HepG2 (cell line): ENCODE data around the gene WNT9A. TPM values are rescaled to one million over a fixed set of nuclear protein-coding genes. Genes with fewer than 3 reads are reported as not detected.

Experiments used
- ATAC-seq: fragments of 200-7000 bp; cut with Tn5 transposase; 3 replicates; pipeline ENCODE4 v1.9.1; 2020; ENCODE audit warnings: mild to moderate bottlenecking, moderate library complexity
- BruUV-seq: library from RNA; stranded (reverse); fragments of 400-500 nt; replicated peaks from 2 replicates; lab custom pipeline; 2021; lab: Mats Ljungman, UMichigan
- CTCF ChIA-PET: fragments of 300-600 bp; formaldehyde crosslinking; extraction: SDS; loops from one replicate; lab custom pipeline; 2021; ENCODE audit warnings: low total read pairs, inconsistent platforms, low intra/inter-chr PET ratio; lab: Yijun Ruan, JAX
- POLR2A ChIA-PET: fragments of 350-600 bp; sonication (Branson Sonifier 250); formaldehyde crosslinking; loops from one replicate; lab custom pipeline; 2020; ENCODE audit warnings: antibody characterized with exemption, inconsistent platforms; lab: Yijun Ruan, JAX
- DNase-seq: peaks from one replicate; pipeline ENCODE4 v3.0.0-alpha.2; 2015; ENCODE audit warnings: low spot score
- FAIRE-seq: peaks from 3 replicates; lab custom pipeline; 2011; peaks lifted over from hg19 to GRCh38; lab: Jason Lieb, UNC
- H2AFZ ChIP-seq: one replicate; pipeline ENCODE4 v1.6.1; 2011; ENCODE audit warnings: low read length, inconsistent platforms
- H3K27ac ChIP-seq: fragments of 300-600 bp; 3 replicates; pipeline ENCODE4 v1.8.0; 2011; ENCODE audit warnings: mixed run types, mild to moderate bottlenecking, mixed read lengths, low read length, inconsistent platforms; ENCODE audit not compliant: insufficient read depth; ENCODE audit errors: extremely low read length
- H3K27me3 ChIP-seq, 2 experiments: fragments of 200-600 bp in 1 of 2; 2 replicates in 1 of 2; 3 replicates in 1 of 2; pipeline versions ENCODE4 v1.6.0 to v1.8.0; 2011; ENCODE audit warnings: low read length in 2 of 2, mild to moderate bottlenecking in 2 of 2, moderate library complexity in 2 of 2, inconsistent platforms in 1 of 2; ENCODE audit not compliant: insufficient read depth in 2 of 2, control insufficient read depth in 1 of 2
- H3K36me3 ChIP-seq, 2 experiments: fragments of 200-600 bp in 1 of 2; replicated peaks in 1 of 2; 2 replicates in 1 of 2; 3 replicates in 1 of 2; pipeline versions ENCODE4 v1.5.1 to v1.8.0; 2011; ENCODE audit warnings: low read length in 2 of 2, inconsistent platforms in 1 of 2; ENCODE audit not compliant: insufficient read depth in 2 of 2, control insufficient read depth in 1 of 2
- H3K4me1 ChIP-seq: 2 replicates; pipeline ENCODE4 v1.5.1; 2012; ENCODE audit warnings: low read length, inconsistent platforms; ENCODE audit not compliant: insufficient read depth
- H3K4me2 ChIP-seq: 2 replicates; pipeline ENCODE4 v1.6.0; 2011; ENCODE audit warnings: low read depth, low read length, inconsistent platforms
- H3K4me3 ChIP-seq, 3 experiments: fragments of 200-600 bp in 1 of 3; sonication (generic), shearing (Covaris generic) in 1 of 3; replicated peaks in 1 of 3; 2 replicates each; pipeline ENCODE4 v1.5.1; 2011 to 2016; ENCODE audit warnings: low read length in 3 of 3, inconsistent platforms in 2 of 3, low read depth in 2 of 3, mild to moderate bottlenecking in 2 of 3, control low read depth in 1 of 3, mixed read lengths in 1 of 3; ENCODE audit not compliant: insufficient read depth in 1 of 3
- H3K79me2 ChIP-seq: one replicate; pipeline ENCODE4 v1.6.1; 2011; ENCODE audit warnings: low read length, inconsistent platforms; ENCODE audit not compliant: insufficient read depth
- H3K9ac ChIP-seq: 2 replicates; pipeline ENCODE4 v1.6.0; 2011; ENCODE audit warnings: mild to moderate bottlenecking, low read depth, low read length, inconsistent platforms; ENCODE audit not compliant: insufficient read depth
- H3K9me3 ChIP-seq: 2 replicates; pipeline ENCODE4 v1.5.1; 2012; ENCODE audit warnings: mild to moderate bottlenecking, low read length
- H4K20me1 ChIP-seq: 2 replicates; pipeline ENCODE4 v1.6.0; 2011; ENCODE audit warnings: inconsistent platforms, mild to moderate bottlenecking, low read length, moderate library complexity; ENCODE audit not compliant: insufficient read depth
- AKAP8 ChIP-seq: sonication (generic); formaldehyde crosslinking; IDR thresholded peaks from 2 replicates; pipeline ENCODE4 v1.5.1; 2020; ENCODE audit warnings: mild to moderate bottlenecking, missing genetic modification reagents
- BRCA1 ChIP-seq: sonication (generic); formaldehyde crosslinking; IDR thresholded peaks from 2 replicates; pipeline ENCODE4 v1.4.0; 2020; ENCODE audit warnings: missing genetic modification reagents
- CBX1 ChIP-seq: IDR thresholded peaks from one replicate; pipeline ENCODE4 v1.6.1; 2016; ENCODE audit warnings: antibody characterized with exemption, low read depth
- MAFK ChIP-seq, 2 experiments: IDR thresholded peaks in 1 of 2; conservative IDR thresholded peaks in 1 of 2; 2 replicates each; pipeline ENCODE4 v1.6.1; 2011; ENCODE audit warnings: improper control_type of control experiment in 2 of 2, low read length in 2 of 2
- TOE1 ChIP-seq: sonication (generic); formaldehyde crosslinking; IDR thresholded peaks from 2 replicates; pipeline ENCODE4 v1.4.0; 2020; ENCODE audit warnings: mild to moderate bottlenecking, missing genetic modification reagents
- ZNF574 ChIP-seq: sonication (generic); formaldehyde crosslinking; IDR thresholded peaks from 2 replicates; pipeline ENCODE4 v1.4.0; 2020; ENCODE audit warnings: missing genetic modification reagents
- ZNF781 ChIP-seq: sonication (generic); formaldehyde crosslinking; IDR thresholded peaks from 2 replicates; pipeline ENCODE4 v1.5.1; 2020; ENCODE audit warnings: borderline replicate concordance, mild to moderate bottlenecking, missing genetic modification reagents; ENCODE audit errors: not compliant biosample characterization
- ZNF891 ChIP-seq: sonication (generic); formaldehyde crosslinking; IDR thresholded peaks from 2 replicates; pipeline ENCODE4 v1.5.0; 2020; ENCODE audit warnings: mild to moderate bottlenecking, missing genetic modification reagents
- WGBS: methylation state at CpG from one replicate; pipeline ENCODE4 v1.1.6; 2017; ENCODE audit warnings: low lambda C conversion rate; 5-methylcytosine and 5-hydroxymethylcytosine counted together
- in situ Hi-C: cut with HindIII; loops from 2 replicates; pipeline ENCODE4 v1.10.0; 2017; ENCODE audit warnings: low pct_unique_long_range_greater_than_20kb; ENCODE audit not compliant: extremely low pct_ligation_motif_present
- intact Hi-C: fragments of 100-400 bp; cut with micrococcal nuclease; formaldehyde crosslinking; loops from one replicate; pipeline ENCODE4 v1.10.0; 2022; ENCODE audit not compliant: unreplicated experiment
- polyA plus RNA-seq, 8 experiments: library from polyadenylated mRNA; depleted of rRNA in 3 of 8; stranded (reverse) in 7 of 8; unstranded in 1 of 8; fragments of >200 nt; fragmentation: Illumina TruSeq in 4 of 8; extraction: Trizol in 4 of 8; gene quantifications; 2 replicates each; pipeline versions ENCODE4 v1.2.1 to v1.2.3, GENCODE V29; 2011 to 2016; ENCODE audit warnings: low read depth in 4 of 8, missing spikeins in 1 of 8, mixed read lengths in 1 of 8; ENCODE audit not compliant: insufficient read depth in 1 of 8
- total RNA-seq, 5 experiments: library from RNA; depleted of rRNA; stranded (reverse); fragments of >200 nt; fragmentation: Illumina TruSeq; extraction: Trizol; gene quantifications; 2 replicates each; pipeline ENCODE4 v1.2.3, GENCODE V29; 2016; ENCODE audit warnings: low read depth in 1 of 5
- TF ChIP-seq, protein P1 (sequence below): sonication (generic); formaldehyde crosslinking; IDR thresholded peaks from 2 replicates; pipeline ENCODE4 v1.4.0; 2020; ENCODE audit warnings: missing genetic modification reagents
- TF ChIP-seq, protein P2 (sequence below): sonication (generic); formaldehyde crosslinking; conservative IDR thresholded peaks from 2 replicates; pipeline ENCODE4 v1.4.0; 2020; ENCODE audit warnings: missing genetic modification reagents
- TF ChIP-seq, protein P3 (sequence below): IDR thresholded peaks from 2 replicates; pipeline ENCODE4 v1.6.1; 2012; ENCODE audit warnings: low read length, improper control_type of control experiment
- TF ChIP-seq, protein P4 (sequence below): sonication (generic); formaldehyde crosslinking; IDR thresholded peaks from 2 replicates; pipeline ENCODE4 v1.5.1; 2020; ENCODE audit warnings: mild to moderate bottlenecking, moderate library complexity, missing genetic modification reagents

The WNT9A gene
- total and polyA plus RNA-seq, 2 of the 13 experiments (the other 11 are each of a cell fraction or from before 2014, with no cell fraction given): 0.04 TPM; not detected in 1

DNA sequence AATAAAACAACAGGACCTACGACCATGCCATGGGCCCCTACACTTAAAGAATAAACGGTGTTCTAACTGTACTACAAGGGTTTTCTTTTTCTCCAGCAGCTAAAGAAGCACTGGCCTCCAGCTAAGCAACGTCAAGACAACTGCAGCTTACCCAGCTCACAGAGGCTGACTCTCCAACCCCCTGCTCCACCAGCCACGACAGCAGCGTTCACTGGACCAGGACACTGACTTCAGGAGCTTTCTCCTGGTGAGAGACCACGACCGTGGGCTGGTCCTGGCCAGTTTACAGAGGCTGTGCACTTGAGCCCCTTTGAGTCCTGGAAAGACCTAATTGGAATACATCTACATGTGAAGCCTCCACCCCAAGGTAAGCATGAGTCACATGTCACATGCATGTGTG is 39.4 kb downstream of the WNT9A start:
- ChIA-PET POLR2A (no interaction called here), CTCF (no interaction called here)
- Histone ChIP-seq H3K9ac (no peak overlapping the region), H3K4me3 (no peak overlapping the region), H3K27ac (no peak overlapping the region), H3K4me2 (no peak overlapping the region), H3K4me1 (no peaks in the 10 kb centered on the region), H2AFZ (no peak overlapping the region), H3K79me2 (no peaks in the 10 kb centered on the region), H3K9me3 (no peaks in the 10 kb centered on the region), H4K20me1 (no peaks in the 10 kb centered on the region), H3K36me3 (no peaks in the 10 kb centered on the region), H3K27me3 (peaks cover 0 to 28% of the 10 kb centered on the region in 2 experiments; a peak in 2 of 5 replicates)
- intact Hi-C loops (no loop called here), in situ Hi-C loops (no loop called here)
- BruUV-seq: no TSS peak
- no peak for DNase-seq
- no peak for ATAC-seq
- FAIRE-seq: no peak
- 3% methylated on average over 7 of the region's 7 CpGs for WGBS
- TF ChIP-seq CBX1 (no peak), BRCA1 (no peak), AKAP8 (CRISPR knock-in tag) (no peak), TOE1 (no peak), ZNF574 (no peak), MAFK (conservative IDR thresholded peaks at IDR 0.05 in 1 of 2, IDR thresholded peaks at IDR 0.05 in 1 of 2; ENCODE audit: low read length in 2 of 2) (no peak), ZNF781 (CRISPR knock-in tag) (no peak), ZNF891 (CRISPR knock-in tag) (no peak)
- TF ChIP-seq, protein P1, sequence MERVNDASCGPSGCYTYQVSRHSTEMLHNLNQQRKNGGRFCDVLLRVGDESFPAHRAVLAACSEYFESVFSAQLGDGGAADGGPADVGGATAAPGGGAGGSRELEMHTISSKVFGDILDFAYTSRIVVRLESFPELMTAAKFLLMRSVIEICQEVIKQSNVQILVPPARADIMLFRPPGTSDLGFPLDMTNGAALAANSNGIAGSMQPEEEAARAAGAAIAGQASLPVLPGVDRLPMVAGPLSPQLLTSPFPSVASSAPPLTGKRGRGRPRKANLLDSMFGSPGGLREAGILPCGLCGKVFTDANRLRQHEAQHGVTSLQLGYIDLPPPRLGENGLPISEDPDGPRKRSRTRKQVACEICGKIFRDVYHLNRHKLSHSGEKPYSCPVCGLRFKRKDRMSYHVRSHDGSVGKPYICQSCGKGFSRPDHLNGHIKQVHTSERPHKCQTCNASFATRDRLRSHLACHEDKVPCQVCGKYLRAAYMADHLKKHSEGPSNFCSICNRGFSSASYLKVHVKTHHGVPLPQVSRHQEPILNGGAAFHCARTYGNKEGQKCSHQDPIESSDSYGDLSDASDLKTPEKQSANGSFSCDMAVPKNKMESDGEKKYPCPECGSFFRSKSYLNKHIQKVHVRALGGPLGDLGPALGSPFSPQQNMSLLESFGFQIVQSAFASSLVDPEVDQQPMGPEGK (CRISPR knock-in tag): no peak
- TF ChIP-seq, protein P2, sequence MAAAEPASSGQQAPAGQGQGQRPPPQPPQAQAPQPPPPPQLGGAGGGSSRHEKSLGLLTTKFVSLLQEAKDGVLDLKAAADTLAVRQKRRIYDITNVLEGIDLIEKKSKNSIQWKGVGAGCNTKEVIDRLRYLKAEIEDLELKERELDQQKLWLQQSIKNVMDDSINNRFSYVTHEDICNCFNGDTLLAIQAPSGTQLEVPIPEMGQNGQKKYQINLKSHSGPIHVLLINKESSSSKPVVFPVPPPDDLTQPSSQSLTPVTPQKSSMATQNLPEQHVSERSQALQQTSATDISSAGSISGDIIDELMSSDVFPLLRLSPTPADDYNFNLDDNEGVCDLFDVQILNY (CRISPR knock-in tag): no peak
- TF ChIP-seq, protein P3, sequence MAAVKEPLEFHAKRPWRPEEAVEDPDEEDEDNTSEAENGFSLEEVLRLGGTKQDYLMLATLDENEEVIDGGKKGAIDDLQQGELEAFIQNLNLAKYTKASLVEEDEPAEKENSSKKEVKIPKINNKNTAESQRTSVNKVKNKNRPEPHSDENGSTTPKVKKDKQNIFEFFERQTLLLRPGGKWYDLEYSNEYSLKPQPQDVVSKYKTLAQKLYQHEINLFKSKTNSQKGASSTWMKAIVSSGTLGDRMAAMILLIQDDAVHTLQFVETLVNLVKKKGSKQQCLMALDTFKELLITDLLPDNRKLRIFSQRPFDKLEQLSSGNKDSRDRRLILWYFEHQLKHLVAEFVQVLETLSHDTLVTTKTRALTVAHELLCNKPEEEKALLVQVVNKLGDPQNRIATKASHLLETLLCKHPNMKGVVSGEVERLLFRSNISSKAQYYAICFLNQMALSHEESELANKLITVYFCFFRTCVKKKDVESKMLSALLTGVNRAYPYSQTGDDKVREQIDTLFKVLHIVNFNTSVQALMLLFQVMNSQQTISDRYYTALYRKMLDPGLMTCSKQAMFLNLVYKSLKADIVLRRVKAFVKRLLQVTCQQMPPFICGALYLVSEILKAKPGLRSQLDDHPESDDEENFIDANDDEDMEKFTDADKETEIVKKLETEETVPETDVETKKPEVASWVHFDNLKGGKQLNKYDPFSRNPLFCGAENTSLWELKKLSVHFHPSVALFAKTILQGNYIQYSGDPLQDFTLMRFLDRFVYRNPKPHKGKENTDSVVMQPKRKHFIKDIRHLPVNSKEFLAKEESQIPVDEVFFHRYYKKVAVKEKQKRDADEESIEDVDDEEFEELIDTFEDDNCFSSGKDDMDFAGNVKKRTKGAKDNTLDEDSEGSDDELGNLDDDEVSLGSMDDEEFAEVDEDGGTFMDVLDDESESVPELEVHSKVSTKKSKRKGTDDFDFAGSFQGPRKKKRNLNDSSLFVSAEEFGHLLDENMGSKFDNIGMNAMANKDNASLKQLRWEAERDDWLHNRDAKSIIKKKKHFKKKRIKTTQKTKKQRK: no peak
- TF ChIP-seq, protein P4, sequence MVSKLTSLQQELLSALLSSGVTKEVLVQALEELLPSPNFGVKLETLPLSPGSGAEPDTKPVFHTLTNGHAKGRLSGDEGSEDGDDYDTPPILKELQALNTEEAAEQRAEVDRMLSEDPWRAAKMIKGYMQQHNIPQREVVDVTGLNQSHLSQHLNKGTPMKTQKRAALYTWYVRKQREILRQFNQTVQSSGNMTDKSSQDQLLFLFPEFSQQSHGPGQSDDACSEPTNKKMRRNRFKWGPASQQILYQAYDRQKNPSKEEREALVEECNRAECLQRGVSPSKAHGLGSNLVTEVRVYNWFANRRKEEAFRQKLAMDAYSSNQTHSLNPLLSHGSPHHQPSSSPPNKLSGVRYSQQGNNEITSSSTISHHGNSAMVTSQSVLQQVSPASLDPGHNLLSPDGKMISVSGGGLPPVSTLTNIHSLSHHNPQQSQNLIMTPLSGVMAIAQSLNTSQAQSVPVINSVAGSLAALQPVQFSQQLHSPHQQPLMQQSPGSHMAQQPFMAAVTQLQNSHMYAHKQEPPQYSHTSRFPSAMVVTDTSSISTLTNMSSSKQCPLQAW (CRISPR knock-in tag): no peak
